Activated CD4-positive, CD25-positive, alpha-beta regulatory T cell treated with anti-CD3 and anti-CD28 coated beads, Interleukin-2, amount 50 U/mL, for 72 hours (primary cell): Measurements from ENCODE around the gene GNB2.
"Not testable (repeated sequence)": the region's sequence is repeated elsewhere in the genome, so short reads cannot be mapped to it uniquely, and the experiment has no call there.

Source experiments
- DNase-seq: peaks from one replicate; pipeline ENCODE4 v3.0.0; 2021

The GNB2 gene

GRCh38 chr7:100673302-100673941 is at the start of gene GNB2:
Gene GNB2 (plus strand): TSS chr7:100673740. CDS start chr7:100676266, 2,526 bp downstream.
- DNase-seq = peak; percentile 99

- no peak for DNase-seq
Observed at GRCh38 chr7:100623951-100624824, 49.4 kb upstream of the GNB2 start.

GRCh38 chr7:100626055-100626454 is 47.5 kb upstream of the GNB2 start:
- no peak for DNase-seq

GRCh38 chr7:100626530-100627237 is 46.9 kb upstream of the GNB2 start:
- peak; percentile 77 for DNase-seq

- DNase-seq = no peak
Observed at GRCh38 chr7:100627238-100627549, 46.3 kb upstream of the GNB2 start.

GRCh38 chr7:100629117-100629716 is 44.3 kb upstream of the GNB2 start:
- no peak for DNase-seq

- DNase-seq = no peak
Observed at GRCh38 chr7:100630066-100630465, 43.5 kb upstream of the GNB2 start.

- DNase-seq = peak; percentile 68
Observed at GRCh38 chr7:100632951-100633717, 40.4 kb upstream of the GNB2 start.

GRCh38 chr7:100639995-100640516 is 33.5 kb upstream of the GNB2 start:
- no peak for DNase-seq

GRCh38 chr7:100640517-100641440 is 32.8 kb upstream of the GNB2 start:
- no peak for DNase-seq

GRCh38 chr7:100641463-100641859 is 32.1 kb upstream of the GNB2 start, which contains the start of gene TFR2:
Gene TFR2 (minus strand): TSS chr7:100641552. CDS start chr7:100641509, 43 bp downstream.
- DNase-seq = no peak

- DNase-seq = no peak
Observed at GRCh38 chr7:100641860-100642533, 31.5 kb upstream of the GNB2 start.

- DNase-seq = no peak
Observed at GRCh38 chr7:100642534-100642907, 31.0 kb upstream of the GNB2 start.

- no peak for DNase-seq
Observed at GRCh38 chr7:100649826-100650565, 23.5 kb upstream of the GNB2 start.

GRCh38 chr7:100654908-100655831 is 18.4 kb upstream of the GNB2 start:
- DNase-seq = no peak

GRCh38 chr7:100655908-100656674 is 17.4 kb upstream of the GNB2 start, which contains the start of gene ACTL6B:
Gene ACTL6B (minus strand): TSS chr7:100656448. CDS start chr7:100656354, 94 bp downstream.
- peak; percentile 64 for DNase-seq

GRCh38 chr7:100662194-100662776 is 11.3 kb upstream of the GNB2 start:
- not testable (repeated sequence) for DNase-seq
